ENCODE measurements around the gene NSD2.

NSD2 gene

DNA sequence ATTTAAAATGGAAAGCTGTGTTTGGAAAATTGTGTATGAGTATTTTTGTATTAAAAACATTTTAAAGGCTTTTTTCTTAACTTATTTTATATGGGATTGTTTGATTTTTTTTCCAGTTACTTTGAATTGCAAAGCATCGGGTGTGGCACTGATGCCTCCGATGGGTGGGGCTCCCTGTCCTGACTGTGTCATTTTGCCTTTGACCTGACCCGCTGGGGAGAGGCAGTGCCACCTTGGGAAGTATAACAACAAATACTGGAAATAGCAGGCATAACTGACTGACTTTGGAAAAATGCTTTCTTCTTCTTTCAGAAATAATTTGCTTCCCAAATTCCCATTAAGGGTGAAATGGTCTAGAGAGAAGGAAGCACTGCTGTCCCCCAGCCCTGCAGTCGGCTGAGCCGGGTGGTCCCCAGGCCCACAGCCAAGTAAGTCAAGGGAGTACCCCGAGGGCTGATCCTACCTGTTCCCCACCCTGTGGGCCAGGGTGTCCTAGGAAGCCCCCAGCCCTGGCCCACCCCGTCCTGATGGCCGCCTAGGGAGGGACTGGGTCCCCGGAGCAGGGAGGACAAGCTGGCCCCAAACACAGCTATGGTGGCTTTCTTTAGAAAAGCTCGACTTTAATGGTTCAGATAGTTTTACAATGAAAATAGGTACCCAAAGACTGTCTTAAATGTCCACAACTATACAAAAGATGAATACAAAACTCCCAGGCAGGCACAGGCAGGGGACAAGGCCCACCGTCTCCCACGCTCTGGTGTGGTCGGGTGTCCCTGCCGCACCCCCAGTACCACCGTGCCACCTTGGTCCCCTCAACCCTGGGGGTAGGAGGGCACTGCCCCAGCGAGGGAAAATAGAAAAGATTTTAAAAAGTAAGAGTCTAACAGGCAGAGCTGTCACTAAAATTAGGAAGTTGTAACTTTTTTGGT is 111.2 kb downstream of the NSD2 start:
- Mint-ChIP-seq H3K4me1 (peaks cover 8% of the 10 kb centered on the region), H3K4me3 (no peak overlapping the region), H3K27ac (no peak overlapping the region), H3K9me3 (no peaks in the 10 kb centered on the region), H3K36me3 (peaks cover 52% of the 10 kb centered on the region), H3K27me3 (no peaks in the 10 kb centered on the region)
- no peak for ATAC-seq

- no peak overlapping the region for H3K27ac Mint-ChIP-seq
- H3K4me1 Mint-ChIP-seq, result peaks cover 8% of the 10 kb centered on the region
- peaks cover 51% of the 10 kb centered on the region for H3K36me3 Mint-ChIP-seq
- ATAC-seq, result no peak
- H3K27me3 Mint-ChIP-seq, result no peaks in the 10 kb centered on the region
- no peaks in the 10 kb centered on the region for H3K9me3 Mint-ChIP-seq
- no peak overlapping the region for H3K4me3 Mint-ChIP-seq
Observed at GRCh38 chr4:1983053-1983845, 112.1 kb downstream of the NSD2 start.

DNA sequence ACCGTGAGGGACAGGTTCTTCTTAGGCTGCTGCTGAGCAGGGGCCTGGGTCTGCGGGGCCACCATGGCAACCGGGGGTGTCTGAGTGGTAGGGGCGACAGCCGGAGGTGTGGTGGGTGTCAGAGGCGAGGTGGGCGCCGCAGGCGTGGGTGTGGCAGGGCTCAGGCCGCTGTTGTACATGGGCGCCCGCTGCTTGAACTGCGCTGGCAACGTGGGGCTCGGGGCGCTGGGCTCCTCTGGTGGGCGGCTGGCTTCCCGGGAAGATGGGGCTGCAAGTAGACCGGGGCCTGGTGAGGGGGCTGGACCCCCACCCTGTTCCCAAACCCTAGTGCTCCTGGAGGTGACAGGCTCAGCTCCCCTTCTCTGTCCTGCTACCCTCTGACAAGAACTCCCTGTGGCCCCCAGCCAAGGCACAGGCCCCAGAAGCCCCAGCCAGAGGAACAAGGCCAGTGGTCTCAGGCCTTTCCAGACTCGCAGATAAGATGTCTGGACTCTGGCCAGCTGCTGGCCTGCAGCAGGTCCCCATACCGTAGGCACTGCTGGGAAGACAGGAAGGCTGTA is 112.7 kb downstream of the NSD2 start:
- peaks cover 8% of the 10 kb centered on the region for H3K4me1 Mint-ChIP-seq
- no peaks in the 10 kb centered on the region for H3K9me3 Mint-ChIP-seq
- ATAC-seq, result peak; percentile 9
- H3K36me3 Mint-ChIP-seq, result peaks cover 44% of the 10 kb centered on the region
- no peaks in the 10 kb centered on the region for H3K27me3 Mint-ChIP-seq
- no peak overlapping the region for H3K27ac Mint-ChIP-seq
- H3K4me3 Mint-ChIP-seq, result no peak overlapping the region

DNA sequence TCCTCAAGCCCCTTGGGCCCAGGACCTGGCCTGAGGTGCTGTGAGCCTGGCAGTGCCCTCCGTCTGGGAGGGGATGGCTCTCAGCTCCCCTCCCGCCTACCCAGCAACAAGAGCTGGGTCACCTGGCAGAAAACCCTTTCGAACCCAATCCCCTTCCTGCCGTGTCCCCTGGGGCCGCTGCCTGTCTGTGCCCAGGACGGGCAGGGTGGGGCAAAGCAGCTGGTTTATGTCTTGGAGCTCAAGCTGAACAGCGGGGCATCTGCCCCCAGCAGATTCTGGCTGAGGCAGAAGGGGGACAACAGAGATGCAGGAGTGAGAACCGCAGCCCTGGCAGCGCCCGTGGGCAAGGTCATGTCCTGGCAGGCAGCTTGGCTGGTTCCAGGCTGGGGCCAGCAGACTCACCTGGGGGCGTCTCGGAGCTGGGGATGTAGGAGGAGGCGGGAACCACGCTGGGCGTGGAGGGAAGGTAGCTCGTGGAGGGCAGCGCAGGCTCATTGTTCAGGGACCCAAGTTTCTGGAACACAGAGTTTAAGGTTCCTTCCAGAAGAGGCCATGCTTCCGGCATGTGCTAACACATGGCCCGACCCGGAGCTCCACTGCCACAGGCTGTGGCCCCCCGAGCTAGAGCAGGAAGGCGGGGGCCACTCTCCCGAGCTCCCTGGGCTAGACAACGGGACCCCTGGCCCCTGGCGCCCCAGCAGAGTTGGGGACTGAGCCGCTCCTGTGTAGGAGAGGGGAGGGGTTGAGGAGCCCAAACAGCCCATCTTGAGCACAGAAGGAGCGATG is 113.4 kb downstream of the NSD2 start:
- ATAC-seq, result no peak
- Mint-ChIP-seq H3K4me3 (no peak overlapping the region), H3K4me1 (peaks cover 8% of the 10 kb centered on the region), H3K36me3 (peaks cover 43% of the 10 kb centered on the region), H3K9me3 (no peaks in the 10 kb centered on the region), H3K27ac (no peak overlapping the region), H3K27me3 (no peaks in the 10 kb centered on the region)

GRCh38 chr4:1985294-1985693 is 114.1 kb downstream of the NSD2 start:
- ATAC-seq, result no peak
- Mint-ChIP-seq H3K4me3 (no peak overlapping the region), H3K4me1 (peaks cover 8% of the 10 kb centered on the region), H3K9me3 (no peaks in the 10 kb centered on the region), H3K36me3 (peaks cover 45% of the 10 kb centered on the region), H3K27ac (no peak overlapping the region), H3K27me3 (no peaks in the 10 kb centered on the region)

DNA sequence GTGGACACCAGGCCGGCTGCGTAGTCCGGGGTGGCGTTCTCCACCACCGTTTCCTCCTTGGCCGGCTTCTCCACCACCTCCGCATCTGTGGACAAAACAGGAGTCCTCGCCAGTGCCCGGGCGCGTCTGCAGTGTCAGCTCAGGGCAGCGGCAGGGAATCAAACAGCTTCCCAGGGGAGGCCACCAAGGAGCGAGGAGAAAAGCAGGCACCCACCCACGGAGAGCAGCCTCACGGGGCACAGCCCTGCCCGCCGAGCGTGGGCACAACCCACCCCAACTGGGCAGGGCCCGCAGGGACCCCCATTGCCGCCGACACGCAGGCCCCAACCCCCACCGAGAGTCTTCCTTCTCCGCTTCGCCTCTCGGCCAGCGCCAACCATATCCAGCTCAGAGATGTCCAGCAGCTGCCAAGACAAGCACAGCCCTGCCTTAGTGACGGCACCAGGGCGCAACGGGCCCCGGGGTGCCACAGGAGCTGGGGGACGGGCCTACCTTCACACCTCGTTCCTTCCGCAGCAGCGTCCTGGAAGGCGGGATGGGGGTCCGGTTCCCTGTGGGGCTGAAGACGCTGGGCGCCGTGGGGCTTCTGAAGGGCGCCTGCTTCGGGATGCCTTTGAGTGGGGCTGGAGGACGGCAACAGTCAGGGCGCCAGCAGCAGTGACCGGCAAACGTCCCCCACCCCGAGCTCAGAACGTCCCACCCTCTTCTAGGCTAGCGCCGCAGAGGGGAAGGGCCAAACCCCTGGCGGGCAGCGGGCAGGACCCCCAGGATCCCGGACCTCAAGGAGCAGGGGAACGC is 114.8 kb downstream of the NSD2 start:
- Mint-ChIP-seq H3K4me3 (no peak overlapping the region), H3K9me3 (no peaks in the 10 kb centered on the region), H3K27ac (no peak overlapping the region), H3K36me3 (peaks cover 42% of the 10 kb centered on the region), H3K27me3 (no peaks in the 10 kb centered on the region), H3K4me1 (peaks cover 8% of the 10 kb centered on the region)
- no peak for ATAC-seq

DNA sequence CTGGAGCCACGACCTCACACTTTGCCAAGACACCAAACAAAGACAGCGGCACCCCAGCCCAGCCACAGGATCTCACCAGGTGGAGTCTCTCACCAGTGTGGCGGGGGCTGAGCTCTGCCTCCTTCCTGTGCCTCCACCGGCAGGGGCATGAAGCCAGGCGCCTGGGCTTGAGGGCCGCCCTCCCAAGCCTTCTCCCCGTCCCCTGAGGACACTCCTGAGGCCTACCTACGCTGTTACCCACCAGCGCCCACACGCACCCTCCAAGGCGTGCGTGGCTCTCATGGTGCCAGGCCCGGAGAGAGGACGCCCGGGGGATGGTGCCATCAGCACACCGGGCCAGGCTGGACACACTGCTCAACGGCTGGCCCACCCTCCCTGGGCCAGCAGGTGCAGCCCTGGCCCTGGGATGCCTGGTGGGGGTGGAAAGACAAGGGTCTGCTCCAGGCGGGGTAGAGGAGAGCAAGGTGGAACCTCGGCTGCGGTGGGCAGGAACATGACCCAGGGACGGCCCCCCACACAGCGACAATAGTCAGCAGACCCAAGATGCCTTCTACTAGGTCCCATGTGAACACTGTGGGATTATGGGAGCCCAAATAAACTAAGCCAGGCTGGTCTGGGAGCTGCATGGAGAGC is 115.5 kb downstream of the NSD2 start:
- peaks cover 35% of the 10 kb centered on the region for H3K36me3 Mint-ChIP-seq
- peaks cover 8% of the 10 kb centered on the region for H3K4me1 Mint-ChIP-seq
- ATAC-seq, result no peak
- no peak overlapping the region for H3K4me3 Mint-ChIP-seq
- no peaks in the 10 kb centered on the region for H3K27me3 Mint-ChIP-seq
- no peak overlapping the region for H3K27ac Mint-ChIP-seq
- no peaks in the 10 kb centered on the region for H3K9me3 Mint-ChIP-seq

DNA sequence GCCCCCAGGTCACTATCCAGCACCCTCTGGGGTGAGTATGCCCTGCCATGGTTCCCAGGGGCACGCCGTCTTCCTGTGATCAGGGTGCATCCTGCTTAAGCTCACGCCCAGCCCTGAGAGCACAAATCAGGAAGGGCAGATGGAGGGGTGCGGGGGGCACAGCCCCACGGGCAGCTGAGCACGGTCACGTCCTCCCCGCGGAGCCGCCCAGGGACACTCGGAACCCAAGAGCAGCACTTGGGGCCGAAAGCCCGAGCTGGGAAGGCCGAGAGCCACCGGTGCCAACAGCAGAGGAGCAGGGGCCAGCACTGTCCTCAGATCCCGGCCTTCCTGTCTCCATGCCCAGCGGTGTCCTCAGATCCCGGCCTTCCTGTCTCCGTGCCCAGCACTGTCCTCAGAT is 116.1 kb downstream of the NSD2 start:
- H3K27me3 Mint-ChIP-seq, result no peaks in the 10 kb centered on the region
- H3K27ac Mint-ChIP-seq, result no peak overlapping the region
- H3K9me3 Mint-ChIP-seq, result no peaks in the 10 kb centered on the region
- ATAC-seq, result no peak
- H3K4me1 Mint-ChIP-seq, result peaks cover 8% of the 10 kb centered on the region
- H3K4me3 Mint-ChIP-seq, result no peak overlapping the region
- H3K36me3 Mint-ChIP-seq, result peaks cover 29% of the 10 kb centered on the region

DNA sequence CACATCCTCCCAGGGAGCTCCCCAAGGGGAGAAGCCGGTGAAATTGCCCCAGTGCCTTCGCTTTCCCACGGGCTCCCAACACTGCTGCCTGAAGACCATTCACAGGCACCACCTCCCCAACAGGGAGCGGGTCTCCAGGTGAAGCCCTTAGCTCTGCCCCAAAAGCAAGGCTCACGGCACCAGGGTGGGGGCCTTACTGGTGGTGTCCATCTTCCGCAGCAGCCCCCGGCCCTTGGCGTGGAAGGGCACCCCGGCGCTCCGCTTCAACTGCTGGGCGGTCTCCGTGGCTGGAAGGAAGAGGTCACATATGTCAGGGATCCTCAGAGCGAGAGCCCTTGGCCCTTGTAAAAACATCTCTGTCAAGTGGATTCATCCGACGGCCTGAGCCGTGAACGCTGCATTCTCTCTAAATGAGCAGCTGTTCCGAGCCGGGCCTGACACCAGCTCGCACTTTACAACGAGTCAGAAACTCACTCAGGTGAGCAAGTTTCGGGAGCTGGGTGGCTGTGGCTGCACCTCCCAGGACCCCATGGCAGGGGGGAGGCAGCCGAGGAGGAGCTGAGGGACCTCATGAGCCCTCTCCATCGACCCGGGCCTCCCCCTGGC is 116.6 kb downstream of the NSD2 start:
- Mint-ChIP-seq H3K36me3 (peaks cover 24% of the 10 kb centered on the region), H3K27me3 (no peaks in the 10 kb centered on the region)
- no peak for ATAC-seq

DNA sequence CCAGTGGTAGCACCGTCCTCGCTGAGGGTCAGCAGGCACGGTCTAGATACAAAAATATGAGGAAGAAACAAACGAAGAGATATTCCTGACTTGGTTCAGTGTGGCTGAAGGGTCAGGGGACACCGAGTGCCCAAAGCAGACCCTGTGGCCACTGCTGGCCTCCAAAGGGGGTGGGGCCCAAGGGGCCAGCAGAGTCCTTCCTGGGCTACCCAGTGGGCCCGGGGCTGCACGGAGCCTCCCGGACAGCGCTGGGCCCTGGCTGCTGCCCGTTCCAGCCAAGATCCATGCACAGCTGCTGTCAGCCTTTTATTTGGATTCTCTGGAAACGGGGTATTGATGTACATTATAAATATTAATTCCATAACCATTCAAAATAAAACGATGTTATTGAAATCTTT is 117.1 kb downstream of the NSD2 start:
- no peaks in the 10 kb centered on the region for H3K27me3 Mint-ChIP-seq
- no peak overlapping the region for H3K27ac Mint-ChIP-seq
- no peak for ATAC-seq
- no peak overlapping the region for H3K4me3 Mint-ChIP-seq
- peaks cover 13% of the 10 kb centered on the region for H3K4me1 Mint-ChIP-seq
- peaks cover 27% of the 10 kb centered on the region for H3K36me3 Mint-ChIP-seq
- no peaks in the 10 kb centered on the region for H3K9me3 Mint-ChIP-seq

More for the DNA sequence above, 116.6 kb downstream of the NSD2 start:
- no peak overlapping the region for H3K27ac Mint-ChIP-seq
- H3K4me3 Mint-ChIP-seq, result no peak overlapping the region
- H3K9me3 Mint-ChIP-seq, result no peaks in the 10 kb centered on the region
- peaks cover 8% of the 10 kb centered on the region for H3K4me1 Mint-ChIP-seq

GRCh38 chr4:1989533-1990347 is 118.5 kb downstream of the NSD2 start:
- no peaks in the 10 kb centered on the region for H3K27me3 Mint-ChIP-seq
- peaks cover 27% of the 10 kb centered on the region for H3K36me3 Mint-ChIP-seq
- ATAC-seq, result no peak
- H3K9me3 Mint-ChIP-seq, result no peaks in the 10 kb centered on the region
- no peak overlapping the region for H3K27ac Mint-ChIP-seq
- peaks cover 7% of the 10 kb centered on the region for H3K4me1 Mint-ChIP-seq
- no peak overlapping the region for H3K4me3 Mint-ChIP-seq

DNA sequence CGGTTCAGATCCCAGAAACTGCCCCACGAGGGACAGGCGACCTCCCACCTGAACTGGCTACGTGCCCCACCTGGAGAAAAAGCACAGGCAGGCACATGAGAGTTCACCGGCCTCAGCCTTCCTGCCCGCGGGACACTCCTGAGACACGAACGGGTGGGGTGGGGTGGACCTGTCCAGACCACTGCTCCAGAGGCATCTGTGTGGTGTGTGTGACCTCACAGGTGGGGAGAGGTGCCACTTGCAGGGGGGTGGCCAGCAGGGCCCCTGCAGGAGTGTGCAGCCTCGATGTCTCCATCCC is 119.1 kb downstream of the NSD2 start:
- no peak for ATAC-seq
- H3K27me3 Mint-ChIP-seq, result no peaks in the 10 kb centered on the region
- peaks cover 6% of the 10 kb centered on the region for H3K4me1 Mint-ChIP-seq
- no peaks in the 10 kb centered on the region for H3K9me3 Mint-ChIP-seq
- H3K36me3 Mint-ChIP-seq, result peaks cover 27% of the 10 kb centered on the region
- no peak overlapping the region for H3K4me3 Mint-ChIP-seq
- H3K27ac Mint-ChIP-seq, result no peak overlapping the region

GRCh38 chr4:1990676-1991075 is 119.5 kb downstream of the NSD2 start:
- Mint-ChIP-seq H3K27ac (no peak overlapping the region), H3K4me1 (peaks cover 7% of the 10 kb centered on the region), H3K36me3 (peaks cover 31% of the 10 kb centered on the region), H3K27me3 (no peaks in the 10 kb centered on the region), H3K9me3 (no peaks in the 10 kb centered on the region), H3K4me3 (no peak overlapping the region)
- ATAC-seq, result no peak
